Epithelial cell of esophagus (primary cell): ENCODE results near the gene PRDM16.
A peak's percentile ranks its signal among the peaks of the same experiment; 100 is the strongest.

Experiments
- DNase-seq: peaks from one replicate; pipeline ENCODE4 v3.0.0; 2010; ENCODE audit warnings: low read depth
- H3K4me3 ChIP-seq: 2 replicates; pipeline ENCODE4 v1.5.1; 2011; ENCODE audit warnings: mild to moderate bottlenecking, low read length, control low read depth
- CTCF ChIP-seq: IDR thresholded peaks from 2 replicates; pipeline ENCODE4 v1.5.1; 2011; ENCODE audit warnings: low read depth, mild to moderate bottlenecking, low read length, control low read depth, inconsistent platforms; ENCODE audit not compliant: insufficient read depth; ENCODE audit errors: missing control alignments

Gene PRDM16

DNA sequence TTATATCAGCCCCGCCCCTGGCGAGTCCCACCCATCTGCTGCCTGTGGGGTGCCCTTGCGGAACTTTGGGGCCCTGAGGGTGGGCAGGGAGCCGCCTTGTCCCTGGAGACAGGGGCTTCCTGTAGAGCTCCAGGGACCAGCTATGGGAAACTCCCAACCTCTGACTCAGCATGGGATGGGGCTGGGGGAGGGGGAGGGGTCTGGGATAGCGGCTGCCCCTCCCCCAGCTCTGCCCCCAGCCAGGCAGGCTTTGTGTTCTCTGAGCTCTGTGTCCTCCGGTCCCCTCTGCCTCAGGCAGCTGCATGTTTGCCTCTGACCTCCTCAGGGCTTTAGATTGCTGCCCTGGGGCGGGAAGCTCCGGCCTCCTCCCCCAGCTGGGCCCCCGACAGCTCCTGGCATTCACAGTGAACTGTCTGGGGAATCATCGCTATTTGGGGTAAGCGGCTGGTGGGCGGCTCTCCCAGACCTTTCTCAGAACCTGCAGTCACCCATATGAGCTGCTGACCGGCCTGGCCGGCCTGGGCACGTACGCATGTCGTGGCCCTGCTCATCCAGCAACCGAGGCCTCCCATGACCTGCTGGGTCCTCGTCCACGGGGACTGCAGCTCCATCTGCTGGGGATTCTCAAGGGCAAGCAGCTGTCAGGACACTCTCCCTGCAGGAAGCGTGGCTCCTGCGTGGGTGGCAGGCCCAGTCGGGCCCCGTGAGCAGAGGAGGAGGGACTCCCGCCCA is 402.5 kb downstream of the PRDM16 start:
- TF ChIP-seq CTCF, result peak; percentile 45
- H3K4me3 ChIP-seq, result no peak overlapping the region
- peak; percentile 51 for DNase-seq

DNA sequence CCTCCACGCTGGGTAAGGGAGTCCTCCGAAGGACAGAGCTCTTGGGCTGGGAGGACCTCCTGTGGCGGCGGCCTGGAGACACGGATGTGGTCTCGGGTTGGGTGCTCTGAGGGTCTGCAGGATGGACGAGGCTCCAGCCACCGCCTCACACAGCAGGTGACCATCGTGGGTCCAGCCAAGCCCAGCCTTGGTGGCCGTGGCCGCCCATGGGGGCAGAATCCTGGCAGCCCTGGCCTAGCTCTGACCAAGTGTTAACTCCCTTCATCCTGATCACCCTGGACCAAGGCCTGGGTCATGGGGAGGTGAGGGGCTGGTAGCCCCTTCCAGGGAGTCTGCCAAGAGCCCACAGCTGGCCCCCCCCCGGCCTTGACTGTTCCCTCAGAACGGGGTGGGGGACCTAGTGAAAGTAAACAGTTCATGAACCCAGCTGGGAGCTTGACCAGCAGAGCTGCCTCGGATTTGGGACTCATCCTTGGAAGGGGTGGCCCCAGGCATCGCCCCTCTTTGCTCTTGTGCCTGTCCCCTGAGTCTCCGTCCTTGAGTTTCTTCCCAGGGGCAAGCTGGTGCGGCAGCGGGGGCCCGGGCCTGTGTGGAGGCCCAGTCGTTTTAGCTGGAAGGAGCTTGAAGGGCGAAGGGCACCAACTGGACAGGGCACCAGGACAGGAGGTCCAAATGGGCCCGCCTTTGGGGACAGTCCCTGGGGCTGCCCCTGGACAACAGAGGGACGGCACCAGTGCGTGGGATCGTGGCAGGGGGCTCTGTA is 403.3 kb downstream of the PRDM16 start:
- TF ChIP-seq CTCF, result no peak
- no peak overlapping the region for H3K4me3 ChIP-seq
- DNase-seq, result no peak

DNA sequence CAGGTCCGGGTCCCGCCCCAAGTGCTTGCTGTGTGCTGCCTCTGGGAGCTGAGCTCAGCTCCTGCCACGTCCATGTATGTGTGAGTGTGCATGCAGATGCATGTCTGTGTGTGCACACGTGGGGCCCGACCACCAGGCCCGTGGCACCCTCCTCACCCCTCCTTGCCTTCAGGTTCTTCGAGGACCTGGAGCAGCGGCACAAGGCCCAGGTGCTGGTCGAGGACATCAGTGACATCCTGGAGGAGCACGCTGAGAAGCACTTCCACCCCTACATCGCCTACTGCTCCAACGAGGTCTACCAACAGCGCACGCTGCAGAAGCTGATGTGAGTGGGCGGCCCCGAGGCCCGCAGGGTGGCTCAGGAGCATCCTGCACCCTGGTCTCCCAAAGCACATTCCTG is 403.9 kb downstream of the PRDM16 start:
- no peak for DNase-seq
- H3K4me3 ChIP-seq, result no peak overlapping the region
- no peak for TF ChIP-seq CTCF

DNA sequence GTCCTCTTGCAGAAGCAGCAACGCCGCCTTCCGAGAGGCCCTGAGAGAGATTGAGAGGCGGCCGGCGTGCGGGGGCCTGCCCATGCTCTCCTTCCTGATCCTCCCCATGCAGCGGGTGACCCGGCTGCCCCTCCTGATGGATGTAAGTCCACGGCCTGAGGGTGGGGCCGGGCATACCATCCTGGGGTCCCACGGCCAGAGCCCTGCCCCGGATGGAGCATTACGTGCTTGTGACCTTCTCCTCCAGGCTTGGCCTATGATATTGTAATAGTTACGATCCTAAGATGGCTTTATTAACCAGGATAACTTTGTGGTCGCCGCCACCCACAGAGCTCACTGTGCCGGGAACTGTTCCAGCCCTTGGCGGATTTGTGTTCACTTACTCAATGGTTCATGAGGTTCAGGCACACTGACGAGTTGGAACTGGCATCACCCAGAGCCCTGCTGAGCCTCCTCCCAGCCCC is 404.4 kb downstream of the PRDM16 start:
- DNase-seq, result peak; percentile 93
- TF ChIP-seq CTCF, result no peak
- no peak overlapping the region for H3K4me3 ChIP-seq

- no peak overlapping the region for H3K4me3 ChIP-seq
- DNase-seq, result no peak
- TF ChIP-seq CTCF, result no peak
Observed at GRCh38 chr1:3474016-3474415, 405.0 kb downstream of the PRDM16 start.

DNA sequence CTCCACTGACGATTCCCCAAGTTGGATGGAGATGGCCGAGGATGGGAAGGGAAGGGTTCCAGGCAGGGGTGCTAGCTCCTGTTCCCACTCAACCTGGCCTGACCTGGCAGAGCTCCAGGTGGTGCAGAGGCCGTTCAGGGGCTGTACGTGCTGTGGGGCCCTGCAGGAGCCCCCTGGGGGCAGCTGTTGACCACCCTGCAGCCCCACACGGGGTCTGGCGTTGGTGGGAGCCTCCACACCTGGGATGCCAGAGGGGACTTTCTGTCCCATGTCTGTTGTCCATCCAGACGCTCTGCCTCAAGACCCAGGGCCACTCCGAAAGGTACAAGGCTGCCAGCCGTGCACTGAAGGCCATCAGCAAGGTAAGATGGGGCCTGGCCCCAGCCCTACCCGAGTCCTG is 405.4 kb downstream of the PRDM16 start:
- DNase-seq, result no peak
- no peak for TF ChIP-seq CTCF

More for the DNA sequence above, 405.4 kb downstream of the PRDM16 start:
- no peak overlapping the region for H3K4me3 ChIP-seq
